H9 (cell line): ENCODE measurements around the gene CBR1. TPM values are rescaled to one million over a fixed set of nuclear protein-coding genes. Genes with fewer than 3 reads are reported as not detected.

Experiments
- DNase-seq: peaks from one replicate; pipeline ENCODE4 v3.0.0-alpha.2; 2017
- H2AFZ ChIP-seq: one replicate; pipeline ENCODE4 v1.6.1; 2013; ENCODE audit warnings: mild to moderate bottlenecking, low read length, control low read depth, moderate library complexity
- H2AK5ac ChIP-seq: 2 replicates; pipeline ENCODE4 v1.6.1; 2013; ENCODE audit warnings: low read length, control low read depth, mixed read lengths; ENCODE audit not compliant: insufficient read length
- H2BK120ac ChIP-seq: one replicate; pipeline ENCODE4 v1.6.1; 2013; ENCODE audit warnings: low read depth, mild to moderate bottlenecking, low read length, control low read depth, inconsistent platforms; ENCODE audit not compliant: poor library complexity, severe bottlenecking
- H2BK12ac ChIP-seq: 2 replicates; pipeline ENCODE4 v1.6.1; 2013; ENCODE audit warnings: low read length, control low read depth, mixed read lengths, low read depth; ENCODE audit not compliant: insufficient read length
- H2BK15ac ChIP-seq: 2 replicates; pipeline ENCODE4 v1.6.1; 2013; ENCODE audit warnings: low read depth, low read length, control low read depth
- H2BK20ac ChIP-seq: one replicate; pipeline ENCODE4 v1.6.1; 2013; ENCODE audit warnings: low read depth, mild to moderate bottlenecking, low read length, control low read depth, inconsistent platforms; ENCODE audit not compliant: poor library complexity, severe bottlenecking
- H2BK5ac ChIP-seq: 2 replicates; pipeline ENCODE4 v1.6.1; 2013; ENCODE audit warnings: low read length, control low read depth, mixed read lengths; ENCODE audit not compliant: insufficient read length
- H3K14ac ChIP-seq: 2 replicates; pipeline ENCODE4 v1.6.1; 2013; ENCODE audit warnings: low read length, control low read depth; ENCODE audit not compliant: insufficient read depth
- H3K18ac ChIP-seq: 2 replicates; pipeline ENCODE4 v1.6.1; 2013; ENCODE audit warnings: low read depth, mild to moderate bottlenecking, mixed read lengths, low read length, control low read depth; ENCODE audit not compliant: insufficient read length
- H3K23ac ChIP-seq: 2 replicates; pipeline ENCODE4 v1.6.1; 2013; ENCODE audit warnings: low read length, control low read depth, mixed read lengths, low read depth; ENCODE audit not compliant: insufficient read length
- H3K23me2 ChIP-seq: 2 replicates; pipeline ENCODE4 v1.6.1; 2013; ENCODE audit warnings: low read depth, mild to moderate bottlenecking, mixed read lengths, low read length, control low read depth; ENCODE audit not compliant: insufficient read length, poor library complexity, severe bottlenecking
- H3K27ac ChIP-seq: 2 replicates; pipeline ENCODE4 v1.5.1; 2013; ENCODE audit warnings: low read length, control low read depth, mixed read lengths, low read depth; ENCODE audit not compliant: insufficient read length
- H3K27me3 ChIP-seq: 2 replicates; pipeline ENCODE4 v1.6.1; 2013; ENCODE audit warnings: low read length, control low read depth, inconsistent platforms; ENCODE audit not compliant: insufficient read depth
- H3K4ac ChIP-seq: 2 replicates; pipeline ENCODE4 v1.6.1; 2013; ENCODE audit warnings: low read depth, mild to moderate bottlenecking, control low read depth, inconsistent platforms, low read length, moderate library complexity
- H3K4me1 ChIP-seq: 2 replicates; pipeline ENCODE4 v1.6.1; 2013; ENCODE audit warnings: low read length, control low read depth, inconsistent platforms; ENCODE audit not compliant: insufficient read depth
- H3K4me2 ChIP-seq: 2 replicates; pipeline ENCODE4 v1.6.1; 2013; ENCODE audit warnings: low read length, control low read depth, mixed read lengths; ENCODE audit not compliant: insufficient read length, insufficient read depth
- H3K56ac ChIP-seq: 2 replicates; pipeline ENCODE4 v1.6.1; 2013; ENCODE audit warnings: low read depth, mild to moderate bottlenecking, mixed read lengths, low read length, control low read depth; ENCODE audit not compliant: insufficient read length
- H3K79me1 ChIP-seq: 2 replicates; pipeline ENCODE4 v1.6.1; 2013; ENCODE audit warnings: low read depth, mild to moderate bottlenecking, moderate library complexity, low read length, control low read depth, inconsistent platforms; ENCODE audit not compliant: insufficient read depth, poor library complexity, severe bottlenecking
- H3K79me2 ChIP-seq: 2 replicates; pipeline ENCODE4 v1.6.1; 2013; ENCODE audit warnings: low read length, control low read depth, inconsistent platforms; ENCODE audit not compliant: insufficient read depth
- H3K9ac ChIP-seq: 2 replicates; pipeline ENCODE4 v1.6.1; 2013; ENCODE audit warnings: low read length, control low read depth, mixed read lengths; ENCODE audit not compliant: insufficient read length; ENCODE audit errors: extremely low read depth
- H3K9me3 ChIP-seq: one replicate; pipeline ENCODE4 v1.6.1; 2013; ENCODE audit warnings: low read depth, low read length, inconsistent platforms; ENCODE audit not compliant: control insufficient read depth
- H3T11ph ChIP-seq: one replicate; pipeline ENCODE4 v1.6.1; 2013; ENCODE audit warnings: mild to moderate bottlenecking, low read length, control low read depth, inconsistent platforms
- H4K20me1 ChIP-seq: one replicate; pipeline ENCODE4 v1.6.1; 2013; ENCODE audit not compliant: control insufficient read depth, insufficient read length, insufficient read depth
- H4K5ac ChIP-seq: 2 replicates; pipeline ENCODE4 v1.6.1; 2013; ENCODE audit warnings: low read depth, mild to moderate bottlenecking, mixed read lengths, low read length, control low read depth; ENCODE audit not compliant: insufficient read length
- H4K8ac ChIP-seq: replicated peaks from 2 replicates; pipeline ENCODE4 v1.6.1; 2013; ENCODE audit warnings: low read length, control low read depth, mixed read lengths, low read depth; ENCODE audit not compliant: insufficient read length
- H4K91ac ChIP-seq: 2 replicates; pipeline ENCODE4 v1.6.1; 2013; ENCODE audit warnings: low read depth, mild to moderate bottlenecking, moderate library complexity, mixed read lengths, low read length, control low read depth; ENCODE audit not compliant: insufficient read length
- H3K27ac Mint-ChIP-seq, 3 experiments: 2 replicates in 2 of 3; 3 replicates in 1 of 3; pipeline ENCODE4 v1.8.0; 2020 to 2021; ENCODE audit warnings: mixed read lengths in 3 of 3, mild to moderate bottlenecking in 1 of 3, moderate library complexity in 1 of 3
- H3K27me3 Mint-ChIP-seq: 2 replicates; pipeline ENCODE4 v1.8.0; 2021; ENCODE audit warnings: low read depth, mild to moderate bottlenecking, moderate library complexity, mixed read lengths
- H3K36me3 Mint-ChIP-seq, 3 experiments: 2 replicates in 2 of 3; 3 replicates in 1 of 3; pipeline ENCODE4 v1.8.0; 2020 to 2021; ENCODE audit warnings: low read depth in 3 of 3, mixed read lengths in 3 of 3; ENCODE audit not compliant: insufficient read depth in 1 of 3
- H3K4me1 Mint-ChIP-seq, 2 experiments: 2 replicates each; pipeline ENCODE4 v1.8.0; 2020; ENCODE audit warnings: mixed read lengths in 2 of 2
- H3K4me3 Mint-ChIP-seq, 2 experiments: 2 replicates in 1 of 2; 3 replicates in 1 of 2; pipeline ENCODE4 v1.8.0; 2020 to 2021; ENCODE audit warnings: mild to moderate bottlenecking in 2 of 2, mixed read lengths in 2 of 2, moderate library complexity in 1 of 2
- H3K9me3 Mint-ChIP-seq, 2 experiments: 2 replicates in 1 of 2; 3 replicates in 1 of 2; pipeline ENCODE4 v1.8.0; 2020; ENCODE audit warnings: mild to moderate bottlenecking in 2 of 2, mixed read lengths in 2 of 2, moderate library complexity in 1 of 2
- CTCF ChIP-seq: fragments of 200-600 bp; sonication (generic); conservative IDR thresholded peaks from 3 replicates; pipeline ENCODE4 v1.8.0; 2021; ENCODE audit warnings: antibody characterized with exemption, mild to moderate bottlenecking
- total RNA-seq: library from RNA; stranded (reverse); gene quantifications from 2 replicates; pipeline ENCODE4 v1.2.1, GENCODE V29; 2021

The CBR1 gene
- total RNA-seq, 1 experiment from 2014 or later: 5.7 TPM

- Histone ChIP-seq H4K5ac (no peak overlapping the region), H3K4me1 (peaks cover 2% of the 10 kb centered on the region; the same call in 1 of the 2 replicates), H2AFZ (no peak overlapping the region), H3K23ac (no peak overlapping the region), H4K8ac (no peak overlapping the region), H2BK12ac (no peak overlapping the region), H2BK5ac (no peak overlapping the region), H2BK20ac (no peak overlapping the region), H3K27ac (no peak overlapping the region), H3T11ph (no peak overlapping the region), H3K27me3 (no peaks in the 10 kb centered on the region), H3K56ac (no peak overlapping the region), H3K9me3 (peaks cover 20% of the 10 kb centered on the region), H3K23me2 (no peaks in the 10 kb centered on the region), H3K9ac (no peak overlapping the region), H2BK120ac (no peak overlapping the region), H3K79me1 (no peaks in the 10 kb centered on the region), H3K79me2 (no peaks in the 10 kb centered on the region), H2BK15ac (no peak overlapping the region), H3K4me2 (no peak overlapping the region), H3K4ac (no peak overlapping the region), H4K91ac (no peak overlapping the region), H3K14ac (no peak overlapping the region), H3K18ac (no peak overlapping the region), H4K20me1 (no peaks in the 10 kb centered on the region), H2AK5ac (no peak overlapping the region)
- H3K9me3 Mint-ChIP-seq: peaks cover 25 to 32% of the 10 kb centered on the region in 2 experiments
- H3K4me1 Mint-ChIP-seq: peaks cover 29 to 34% of the 10 kb centered on the region in 2 experiments
- peaks cover 14 to 25% (median 21%) of the 10 kb centered on the region in 3 experiments for H3K36me3 Mint-ChIP-seq
- no peak for TF ChIP-seq CTCF
- no peak overlapping the region for H3K4me3 Mint-ChIP-seq
- peaks cover 3% of the 10 kb centered on the region; the same call in 1 of the 2 replicates for H3K27me3 Mint-ChIP-seq
- no peak overlapping the region for H3K27ac Mint-ChIP-seq
- DNase-seq: no peak
Measured at GRCh38 chr21:36092681-36093080, 22.9 kb downstream of the CBR1 start.
